HG02642 (cell line): Measurements from ENCODE around the gene CTAG1A.
"Not testable (repeated sequence)": the region's sequence is repeated elsewhere in the genome, so short reads cannot be mapped to it uniquely, and the experiment has no call there.

ENCODE experiments used
- ATAC-seq: cut with Tn5 transposase; IDR thresholded peaks from one replicate; pipeline ENCODE4 v1.9.1; 2021; ENCODE audit warnings: mild to moderate bottlenecking; ENCODE audit not compliant: unreplicated experiment, poor library complexity

The CTAG1A gene

GRCh38 chrX:154570361-154570760, 14.6 kb upstream of the CTAG1A start:
- not testable (repeated sequence) for ATAC-seq

- not testable (repeated sequence) for ATAC-seq
These were observed 11.9 kb upstream of the CTAG1A start for GRCh38 chrX:154573061-154573460.

- ATAC-seq: not testable (repeated sequence)
These were observed 9.9 kb upstream of the CTAG1A start for GRCh38 chrX:154575076-154575475.

GRCh38 chrX:154582994-154583393, 1.9 kb upstream of the CTAG1A start:
- not testable (repeated sequence) for ATAC-seq

GRCh38 chrX:154590415-154590814, 5.5 kb downstream of the CTAG1A start:
- not testable (repeated sequence) for ATAC-seq

- ATAC-seq: no peak
These were observed 7.6 kb downstream of the CTAG1A start for GRCh38 chrX:154592505-154592904.

GRCh38 chrX:154593201-154593600, 8.3 kb downstream of the CTAG1A start:
- ATAC-seq: no peak

GRCh38 chrX:154594491-154594890, 9.6 kb downstream of the CTAG1A start:
- no peak for ATAC-seq

GRCh38 chrX:154595559-154596249, 10.8 kb downstream of the CTAG1A start:
- no peak for ATAC-seq

- ATAC-seq: no peak
These were observed 11.5 kb downstream of the CTAG1A start for GRCh38 chrX:154596290-154596929.

GRCh38 chrX:154597221-154597620, 12.3 kb downstream of the CTAG1A start:
- no peak for ATAC-seq

GRCh38 chrX:154598656-154599055, 13.7 kb downstream of the CTAG1A start:
- ATAC-seq: no peak

- no peak for ATAC-seq
These were observed 14.6 kb downstream of the CTAG1A start for GRCh38 chrX:154599531-154599930.

GRCh38 chrX:154600759-154601374, 15.9 kb downstream of the CTAG1A start:
- no peak for ATAC-seq

- no peak for ATAC-seq
These were observed 17.3 kb downstream of the CTAG1A start for GRCh38 chrX:154602226-154602625.

- ATAC-seq: no peak
These were observed 18.0 kb downstream of the CTAG1A start for GRCh38 chrX:154602766-154603437.

GRCh38 chrX:154603438-154604430, 18.8 kb downstream of the CTAG1A start:
- no peak for ATAC-seq

GRCh38 chrX:154605566-154605965, 20.6 kb downstream of the CTAG1A start:
- ATAC-seq: no peak

- ATAC-seq: no peak
These were observed 22.4 kb downstream of the CTAG1A start for GRCh38 chrX:154607370-154607769.

GRCh38 chrX:154607976-154608375, 23.0 kb downstream of the CTAG1A start:
- ATAC-seq: not testable (repeated sequence)
